Measurements from ENCODE around the gene SHC1.

The SHC1 gene

DNA sequence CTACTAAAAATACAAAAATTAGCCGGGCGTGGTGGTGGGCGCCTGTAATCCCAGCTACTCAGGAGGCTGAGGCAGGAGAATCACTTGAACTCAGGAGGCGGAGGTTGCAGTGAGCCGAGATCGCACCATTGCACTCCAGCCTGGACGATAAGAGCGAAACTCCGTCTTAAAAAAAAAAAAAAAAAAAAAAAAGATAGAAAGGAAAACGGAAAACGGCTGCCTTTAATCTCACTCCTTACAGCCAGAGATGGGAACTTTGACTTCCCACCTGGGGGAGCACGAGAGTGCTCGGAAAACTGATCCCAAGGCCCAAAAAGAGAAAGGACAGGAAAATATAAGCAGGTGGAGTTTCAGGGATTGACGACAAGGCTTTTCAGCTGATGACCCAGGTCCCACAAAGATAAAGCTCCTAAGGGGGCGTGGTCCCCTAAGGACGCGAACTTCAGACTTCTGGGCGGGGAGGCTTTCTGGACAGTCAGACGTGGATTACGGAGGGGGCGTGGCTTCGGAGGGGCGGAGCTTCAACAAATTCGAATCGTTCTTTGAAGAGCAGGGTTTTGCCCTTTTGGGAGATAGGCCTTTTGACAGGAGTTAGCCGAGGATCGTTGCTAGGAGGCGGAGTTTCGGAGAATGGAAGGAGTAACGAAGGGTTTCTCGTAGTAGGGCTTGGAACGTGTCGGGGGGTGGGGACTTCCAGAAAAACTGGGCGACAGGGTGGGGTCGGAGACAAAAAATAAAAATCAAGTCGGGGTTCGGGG lies 3.0 kb upstream of the SHC1 start:
- DNase-seq, result peak; percentile 75

- no peak for DNase-seq
Measured at GRCh38 chr1:154972517-154973343, 2.2 kb upstream of the SHC1 start.

DNA sequence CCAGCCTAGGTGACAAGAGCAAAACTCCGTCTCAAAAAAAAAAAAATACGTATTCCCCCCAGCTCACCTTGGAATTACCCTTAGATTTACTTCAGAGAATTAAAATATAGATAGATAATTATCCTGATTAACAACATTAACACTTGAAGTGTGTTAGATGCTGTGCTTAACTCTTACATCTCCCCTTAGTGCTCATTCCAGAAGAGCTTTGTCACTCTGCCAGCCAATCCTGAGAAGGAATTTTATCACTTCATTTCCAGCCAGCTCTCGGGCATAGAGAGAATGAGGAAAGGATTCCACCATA lies 1.6 kb upstream of the SHC1 start:
- no peak for DNase-seq

GRCh38 chr1:154971341-154971998 lies 923 bp upstream of the SHC1 start:
- DNase-seq, result no peak

- DNase-seq, result no peak
Measured at GRCh38 chr1:154969860-154970452, 591 bp downstream of the SHC1 start.

DNA sequence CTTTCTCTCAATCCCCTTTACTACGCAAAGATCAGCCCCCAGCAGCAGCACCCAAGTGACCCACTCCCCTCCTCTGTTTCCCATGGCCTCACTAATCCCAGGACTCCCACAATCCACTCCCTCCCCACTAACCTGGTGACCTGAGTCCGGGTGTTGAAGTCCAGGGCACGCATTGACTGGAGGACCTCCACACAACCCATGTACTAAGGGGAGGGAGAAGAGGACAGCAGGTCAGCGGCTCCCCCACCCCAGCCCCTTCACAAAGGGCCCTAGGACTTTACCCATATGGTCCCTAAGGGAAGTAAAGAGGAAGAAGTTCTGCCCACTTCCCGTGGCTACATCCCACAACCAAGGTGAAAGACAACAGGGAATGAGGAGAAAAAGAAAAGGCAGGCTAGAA lies 1.3 kb downstream of the SHC1 start:
- DNase-seq, result no peak

DNA sequence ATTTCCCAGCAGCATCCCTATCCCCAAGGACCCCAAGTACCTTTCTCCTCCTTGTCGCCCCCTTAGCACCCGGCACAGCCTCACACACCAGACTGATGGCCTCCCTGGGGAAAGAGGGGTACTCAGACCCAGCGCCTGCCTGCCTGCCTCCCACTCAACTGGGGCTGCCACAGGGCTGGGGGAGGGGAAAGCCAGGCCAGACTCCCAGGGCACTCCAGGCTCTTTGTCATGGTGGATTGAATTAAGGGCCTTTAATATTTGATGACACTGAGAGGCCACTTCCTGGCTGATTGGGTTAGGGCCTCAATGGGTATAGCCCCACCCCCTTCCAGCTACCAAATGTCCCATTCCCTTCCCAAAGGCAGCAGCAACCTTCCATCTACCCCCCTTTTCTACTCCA lies 1.8 kb downstream of the SHC1 start:
- no peak for DNase-seq

DNA sequence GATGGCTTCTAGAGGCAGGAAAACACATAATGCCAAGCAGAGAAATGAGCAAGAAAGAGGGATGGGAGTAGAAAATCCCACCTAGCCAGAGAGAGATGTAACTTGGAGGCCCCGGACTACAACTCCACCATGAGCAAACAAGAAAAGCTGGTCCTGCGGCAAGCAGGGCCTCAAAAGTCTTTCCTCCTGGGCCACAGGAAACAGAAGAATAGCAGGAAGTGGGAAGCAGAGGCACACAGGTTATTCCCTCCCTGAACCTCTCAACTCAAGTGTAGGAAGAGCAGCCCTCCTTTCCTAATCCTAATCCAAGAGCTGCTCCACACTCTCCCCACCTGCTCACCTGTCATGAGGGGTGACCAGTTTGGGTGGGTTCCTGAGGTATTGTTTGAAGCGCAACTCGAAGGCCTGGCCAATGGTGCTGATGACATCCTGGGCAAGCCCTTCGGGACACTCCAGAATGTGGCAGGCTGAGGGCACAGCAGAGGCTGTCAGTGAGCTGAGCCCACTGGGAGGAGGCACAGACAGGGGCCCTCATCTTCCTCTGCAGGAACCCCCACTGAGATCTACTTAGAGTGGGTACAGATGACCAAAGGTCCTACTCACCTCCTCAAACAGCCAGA lies 3.1 kb downstream of the SHC1 start:
- DNase-seq, result no peak

DNA sequence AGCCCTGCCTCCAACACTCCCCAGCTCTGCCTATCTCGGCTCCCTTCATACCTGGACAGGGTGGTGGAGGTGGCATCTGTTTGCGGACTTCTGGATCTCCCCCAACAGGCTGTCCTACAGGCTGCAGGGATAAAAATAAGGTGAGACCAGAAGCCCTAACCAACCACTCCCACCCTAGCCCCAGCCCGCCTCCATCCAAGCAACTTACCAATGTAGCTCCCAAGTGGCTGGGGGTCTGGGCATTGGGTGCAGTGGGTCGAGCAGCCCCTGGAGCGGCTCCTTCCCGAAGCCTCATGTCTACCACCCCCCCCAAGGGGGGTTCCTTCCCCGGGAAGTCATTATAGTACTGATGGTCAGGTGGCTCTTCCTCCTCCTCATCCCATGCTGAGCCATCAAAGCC lies 4.4 kb downstream of the SHC1 start:
- no peak for DNase-seq

GRCh38 chr1:154964359-154964758 lies 6.2 kb downstream of the SHC1 start:
- no peak for DNase-seq

GRCh38 chr1:154963643-154964042 lies 6.9 kb downstream of the SHC1 start:
- no peak for DNase-seq

GRCh38 chr1:154962795-154963330 lies 7.7 kb downstream of the SHC1 start:
- no peak for DNase-seq

DNA sequence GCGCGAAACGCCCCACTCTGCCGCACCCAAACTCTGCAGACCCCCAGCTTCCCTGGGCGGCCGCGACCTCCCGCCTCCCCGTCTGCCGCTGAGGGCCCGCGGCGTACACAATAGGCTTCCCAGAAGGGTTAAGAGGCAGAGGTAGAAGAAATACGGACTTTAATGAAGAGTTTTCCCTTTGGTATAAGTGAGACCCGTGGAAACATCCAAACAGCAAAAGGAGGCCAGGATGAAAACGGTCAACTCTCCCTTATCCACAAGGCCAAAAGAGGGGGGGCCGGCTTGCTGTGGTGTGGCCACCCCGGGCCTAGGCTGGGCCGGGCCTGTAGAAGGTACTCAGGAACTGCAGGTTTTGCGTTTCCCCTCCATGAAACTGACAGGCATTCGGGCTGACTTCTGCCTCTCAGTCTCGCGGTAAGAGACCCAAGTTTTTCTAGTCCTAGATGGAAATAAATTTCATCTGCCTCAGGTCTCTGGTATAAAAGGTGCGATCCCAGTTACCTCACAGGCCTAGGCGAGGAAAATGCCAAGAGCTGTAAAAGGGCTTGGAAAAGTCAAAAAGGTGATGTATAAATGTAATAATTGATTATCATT lies 8.3 kb downstream of the SHC1 start:
- DNase-seq, result no peak

DNA sequence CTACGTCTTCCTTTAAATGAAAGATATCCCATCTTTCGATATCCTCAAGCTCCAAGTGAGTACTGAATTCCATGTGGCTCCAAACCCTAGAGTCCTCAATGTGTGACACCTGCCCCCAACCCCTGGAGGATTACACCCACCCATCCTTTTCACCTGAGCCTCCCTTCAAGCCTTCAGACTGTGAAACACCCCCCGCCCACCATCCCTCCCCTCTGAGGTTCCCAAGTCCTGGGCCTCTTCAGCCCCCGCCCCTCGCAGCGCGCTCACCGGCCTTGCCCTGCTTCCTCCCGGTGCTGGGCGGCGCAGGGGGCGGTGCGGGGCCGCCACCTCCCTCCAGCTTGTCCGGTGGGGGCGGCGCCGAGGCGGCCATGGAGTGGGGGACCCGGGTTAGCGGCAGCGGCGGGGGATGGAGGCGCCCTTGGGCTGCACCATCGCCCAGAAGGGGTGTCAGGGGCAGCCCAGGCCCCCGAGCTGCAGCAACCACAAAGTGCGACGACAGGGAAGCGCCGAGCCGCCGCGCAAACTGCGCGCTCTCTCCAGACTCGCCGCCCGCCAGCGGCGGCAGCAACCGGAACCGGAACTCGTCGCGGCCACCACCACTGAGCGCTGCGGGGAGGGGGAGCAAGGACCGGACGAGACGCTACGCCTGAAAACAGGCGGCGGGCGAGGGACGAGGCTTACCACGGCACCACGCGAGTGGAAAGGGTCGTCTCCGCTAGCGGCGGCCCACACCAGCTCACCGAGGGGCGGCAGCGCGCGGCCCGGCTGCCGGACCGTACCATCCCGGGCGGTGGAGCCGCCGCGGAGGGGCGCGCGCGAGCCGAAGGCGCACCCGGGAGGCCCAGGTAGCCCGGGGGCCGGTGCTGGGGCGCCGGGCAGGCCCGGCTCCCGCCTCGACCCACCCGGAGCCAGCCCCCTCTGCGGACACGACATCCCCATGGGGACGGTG lies 9.1 kb downstream of the SHC1 start, which contains the start of gene PYGO2:
TSS of gene PYGO2 (minus strand) at position 576 of the 949 bp plus-strand sequence. CDS start at position 370, 206 bp downstream.
- no peak for DNase-seq

DNA sequence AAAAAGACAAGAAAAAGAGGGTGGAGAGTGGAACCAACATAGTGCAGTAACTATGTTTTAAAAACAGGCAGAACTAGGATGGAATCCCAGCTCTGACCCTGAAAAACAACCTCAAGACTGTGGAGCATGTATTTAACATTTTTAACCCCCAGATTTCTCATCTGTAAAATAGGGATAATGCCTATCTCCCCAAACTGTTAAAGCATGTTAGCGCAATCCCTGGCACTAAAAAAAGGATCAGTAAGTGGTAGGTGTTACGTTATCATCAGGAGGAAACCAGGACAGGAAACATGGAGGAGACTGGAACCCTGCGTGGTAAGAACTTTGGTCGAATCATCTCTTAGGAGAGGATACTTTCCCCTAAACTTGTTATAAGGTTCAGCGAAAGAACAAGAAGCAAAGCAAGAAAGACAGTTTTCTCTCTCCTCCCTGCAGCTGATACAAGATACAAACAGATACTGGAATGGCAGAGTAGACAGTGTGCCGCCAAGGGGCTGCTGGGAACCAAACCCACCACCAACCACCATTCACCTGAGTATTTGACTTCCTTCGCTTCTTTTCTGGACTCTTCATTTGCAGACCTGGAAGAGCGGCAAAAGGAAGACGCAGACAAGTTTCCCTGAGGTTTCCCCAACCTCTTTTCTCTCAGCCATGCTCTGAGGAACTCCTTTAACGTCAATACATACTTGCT lies 10.0 kb downstream of the SHC1 start:
- no peak for DNase-seq

DNA sequence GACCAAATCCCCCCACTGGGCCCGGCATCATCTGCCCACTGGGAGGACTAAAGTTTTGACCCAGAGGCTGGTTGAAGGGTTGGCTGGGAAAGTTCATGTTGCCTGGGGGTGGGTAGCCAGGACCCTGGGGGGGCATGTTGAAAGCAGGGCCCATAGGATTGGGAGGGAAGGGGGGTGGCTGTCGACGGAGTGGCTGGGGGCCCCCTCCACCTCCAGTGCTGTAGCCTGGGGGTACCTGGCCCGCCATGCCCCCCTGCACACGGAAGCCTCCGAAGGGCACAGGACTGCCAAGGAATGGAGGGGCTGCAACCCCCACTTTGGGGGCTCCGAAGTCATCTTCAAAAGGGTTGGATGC lies 11.1 kb downstream of the SHC1 start:
- DNase-seq, result no peak

GRCh38 chr1:154958681-154959425 lies 11.7 kb downstream of the SHC1 start:
- no peak for DNase-seq

DNA sequence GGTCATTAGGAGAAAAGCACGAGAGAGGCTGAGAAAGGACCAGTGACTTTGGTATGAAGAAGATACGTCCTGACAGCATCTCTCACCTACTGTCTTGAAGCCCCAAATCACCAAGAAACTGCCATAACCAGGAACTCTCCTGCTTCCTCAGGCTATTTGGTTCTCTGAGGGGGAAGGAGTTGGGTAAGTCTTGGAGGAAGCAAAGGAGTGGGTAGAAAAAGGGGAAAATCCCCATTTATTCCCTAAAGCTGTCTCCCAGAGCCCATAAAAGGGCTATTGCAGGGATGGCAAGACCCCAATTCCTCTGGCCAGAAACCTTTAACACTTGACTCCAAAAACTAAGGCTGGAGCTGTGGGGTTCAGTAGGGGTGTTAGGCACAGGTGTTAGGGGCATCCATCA lies 12.5 kb downstream of the SHC1 start:
- no peak for DNase-seq

GRCh38 chr1:154957091-154957657 lies 13.4 kb downstream of the SHC1 start:
- no peak for DNase-seq
